Activated T-cell treated with anti-CD3 and anti-CD28 coated beads for 24 hours (primary cell): ENCODE data around the gene CR2.
"Not testable (repeated sequence)": the region's sequence is repeated elsewhere in the genome, so short reads cannot be mapped to it uniquely, and the experiment has no call there.

Experiments used
- DNase-seq: peaks from one replicate; pipeline ENCODE4 v3.0.0-alpha.2; 2020; ENCODE audit warnings: low read depth

The CR2 gene

DNA sequence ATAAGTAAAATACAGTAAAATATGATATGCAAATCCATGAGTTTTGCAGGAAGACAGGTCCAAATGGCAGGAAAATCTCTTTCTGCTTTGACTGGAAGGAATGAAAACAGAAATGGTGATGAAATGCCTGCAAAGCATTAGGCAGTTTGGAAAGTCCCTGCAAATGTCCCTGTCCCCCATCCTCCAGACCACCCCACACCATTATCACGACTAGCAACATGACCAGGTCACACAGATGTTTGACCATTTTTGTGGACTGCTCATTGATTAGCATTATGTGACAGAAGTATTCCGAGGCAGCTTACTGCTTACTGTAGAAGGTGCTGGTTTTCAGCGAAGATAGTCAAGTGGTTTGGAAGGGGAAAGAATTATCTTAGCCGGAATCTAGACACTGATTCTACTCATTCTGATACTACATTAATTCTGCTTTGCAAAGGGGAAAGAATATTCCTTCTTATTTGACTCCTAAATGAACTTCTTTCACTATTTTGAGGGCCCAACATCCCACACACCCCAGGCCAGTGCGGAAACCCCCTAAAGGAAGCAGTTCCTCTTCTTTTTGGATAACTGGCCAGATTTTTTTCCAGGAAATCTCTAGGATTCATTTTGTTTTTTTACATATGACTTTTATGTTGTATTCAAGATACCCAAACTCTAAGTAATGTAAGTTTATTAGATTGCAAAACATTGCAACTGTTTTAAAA is 9.5 kb upstream of the CR2 start:
- DNase-seq = no peak

DNA sequence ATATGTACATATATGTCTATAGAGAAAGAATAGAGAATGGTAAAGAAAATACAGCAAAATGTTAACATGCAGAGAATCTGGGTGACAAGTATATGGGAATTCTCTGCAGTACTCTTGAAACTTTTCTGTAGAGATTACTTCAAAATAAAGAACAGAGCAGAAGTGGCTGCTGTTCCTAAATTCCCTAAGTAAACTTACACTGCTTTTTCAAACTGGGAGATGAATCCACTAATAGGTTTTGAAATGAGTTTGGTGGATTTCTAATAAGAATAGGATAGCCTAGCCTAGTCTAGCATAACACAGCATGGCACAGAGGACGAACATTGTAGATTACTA is 450 bp upstream of the CR2 start:
- no peak for DNase-seq

DNA sequence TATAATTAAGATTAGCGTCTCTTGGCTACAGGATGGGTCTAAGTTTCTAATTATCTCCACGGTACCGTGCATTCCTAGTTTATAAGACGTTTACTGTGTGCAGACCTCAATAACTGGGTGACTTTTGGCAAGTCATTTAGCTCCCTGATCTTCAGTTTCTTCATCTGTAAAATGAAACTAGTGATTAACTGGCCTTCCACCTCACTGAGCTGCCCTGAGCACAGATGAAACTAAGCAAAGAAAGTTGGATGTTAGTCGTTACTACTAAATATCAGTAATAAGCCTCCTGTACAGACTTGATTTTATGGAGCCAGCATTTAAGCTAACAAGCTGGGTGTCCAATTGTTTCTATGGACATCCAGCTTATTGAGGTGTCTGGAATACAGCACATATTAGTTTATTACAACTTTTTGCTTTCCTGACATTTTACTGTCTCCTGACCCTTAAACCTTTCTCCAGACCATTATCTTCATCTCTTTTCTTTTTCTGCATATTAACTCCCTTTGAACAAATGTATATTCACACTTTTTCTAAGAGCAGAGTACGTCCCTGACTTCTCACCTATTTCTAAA is 1.1 kb downstream of the CR2 start:
- no peak for DNase-seq

DNA sequence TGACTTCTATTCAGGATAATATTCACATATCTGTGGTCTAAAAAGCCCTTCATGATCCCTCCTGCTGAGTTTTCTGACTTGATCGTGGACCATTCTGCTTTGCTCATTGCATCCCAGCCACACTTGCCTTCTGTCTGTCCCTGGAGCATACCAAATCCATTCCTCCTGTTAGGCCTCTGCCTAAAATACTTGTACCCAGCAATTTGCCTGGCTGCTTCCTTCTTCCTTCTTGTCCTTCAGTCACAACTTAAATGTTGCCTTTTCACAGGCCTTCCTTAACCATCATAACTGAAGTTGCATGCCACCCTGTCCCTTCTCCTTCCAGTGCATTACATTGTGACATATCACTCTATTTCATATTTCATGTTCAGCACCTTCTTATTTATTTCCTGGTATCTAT is 4.3 kb downstream of the CR2 start:
- no peak for DNase-seq

DNA sequence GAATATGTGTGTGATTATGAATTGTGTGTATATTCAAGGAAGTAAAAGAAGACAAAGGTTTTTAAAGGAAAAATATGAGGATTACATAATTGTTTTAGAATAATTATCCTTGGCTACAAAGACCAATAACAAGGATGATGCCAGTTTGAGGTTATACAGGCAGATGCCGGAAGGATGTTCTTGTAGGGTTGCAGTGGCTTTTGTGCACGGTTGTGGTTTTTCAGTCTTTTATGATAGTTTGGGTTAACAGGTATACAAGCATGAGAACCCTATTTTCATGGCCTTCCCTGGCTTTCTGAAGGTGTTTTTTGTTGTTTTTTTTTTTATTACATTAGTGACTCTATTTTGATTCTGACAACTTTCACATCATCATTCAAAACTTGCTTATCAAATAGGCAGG is 4.9 kb downstream of the CR2 start:
- DNase-seq = no peak

DNA sequence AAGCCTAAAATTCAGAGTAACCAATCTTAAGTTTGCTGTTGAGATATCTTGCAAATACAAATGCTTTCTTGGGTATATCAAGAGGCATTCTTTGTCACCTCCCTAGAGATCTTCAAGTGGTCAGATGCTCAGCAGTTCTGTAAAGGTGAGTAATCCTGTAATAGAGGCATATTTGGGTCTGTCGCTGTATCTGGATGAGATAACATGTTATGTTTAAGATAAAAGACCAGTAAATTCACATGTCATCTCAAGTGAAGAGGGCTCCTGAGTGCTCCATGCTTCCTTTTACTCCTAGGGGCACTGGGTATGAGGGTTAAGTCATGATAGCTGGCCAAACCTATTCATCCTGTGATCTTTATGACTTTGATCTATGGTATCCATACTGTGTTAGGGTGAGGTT is 7.5 kb downstream of the CR2 start:
- DNase-seq = no peak

GRCh38 chr1:207462535-207462934 is 8.4 kb downstream of the CR2 start:
- DNase-seq = no peak

DNA sequence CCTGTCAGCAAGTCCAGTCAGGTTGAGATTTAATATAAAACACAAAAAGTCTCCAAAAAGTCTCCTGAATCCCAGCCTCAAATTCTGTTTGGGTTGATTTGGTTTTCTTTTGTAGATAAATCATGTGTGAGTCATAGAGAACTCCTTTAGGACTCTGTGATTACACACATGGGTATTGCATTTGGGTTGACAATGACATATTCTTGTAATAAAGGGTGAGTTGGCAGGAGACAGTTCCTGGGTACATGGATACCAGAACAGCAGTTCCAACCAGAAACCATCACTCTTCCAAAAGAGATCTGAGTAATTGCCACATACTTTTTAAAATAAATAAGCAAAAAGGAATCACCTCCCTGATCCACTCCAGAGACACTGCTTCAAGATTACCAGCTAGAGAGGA is 8.9 kb downstream of the CR2 start:
- no peak for DNase-seq

- DNase-seq = no peak
Measured at GRCh38 chr1:207463571-207463970, 9.4 kb downstream of the CR2 start.

GRCh38 chr1:207470927-207471326 is 16.8 kb downstream of the CR2 start:
- no peak for DNase-seq

- no peak for DNase-seq
Measured at GRCh38 chr1:207474210-207474609, 20.1 kb downstream of the CR2 start.

DNA sequence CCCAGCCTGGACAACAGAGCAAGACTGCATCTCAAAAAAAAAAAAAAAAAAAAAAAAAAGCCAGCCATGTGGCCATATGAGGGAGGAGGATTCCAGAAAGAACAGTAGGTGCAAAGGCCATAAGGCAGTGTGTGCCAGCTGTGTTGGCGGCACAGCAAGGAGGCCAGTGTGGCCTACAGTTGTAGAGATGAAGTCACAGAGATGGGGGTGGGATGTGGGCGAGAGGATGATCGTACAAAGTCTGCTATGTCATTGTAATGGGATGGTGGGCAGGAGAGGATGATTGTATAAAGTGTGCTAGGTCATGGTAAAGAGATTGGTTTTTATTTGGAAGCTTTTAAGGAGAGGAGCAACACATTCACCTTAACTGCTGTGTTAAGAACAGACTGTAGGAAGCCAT is 32.1 kb downstream of the CR2 start:
- no peak for DNase-seq

GRCh38 chr1:207487636-207488035 is 33.5 kb downstream of the CR2 start:
- no peak for DNase-seq

- no peak for DNase-seq
Measured at GRCh38 chr1:207493212-207493611, 39.1 kb downstream of the CR2 start.

GRCh38 chr1:207494171-207494570 is 40.0 kb downstream of the CR2 start:
- DNase-seq = no peak

DNA sequence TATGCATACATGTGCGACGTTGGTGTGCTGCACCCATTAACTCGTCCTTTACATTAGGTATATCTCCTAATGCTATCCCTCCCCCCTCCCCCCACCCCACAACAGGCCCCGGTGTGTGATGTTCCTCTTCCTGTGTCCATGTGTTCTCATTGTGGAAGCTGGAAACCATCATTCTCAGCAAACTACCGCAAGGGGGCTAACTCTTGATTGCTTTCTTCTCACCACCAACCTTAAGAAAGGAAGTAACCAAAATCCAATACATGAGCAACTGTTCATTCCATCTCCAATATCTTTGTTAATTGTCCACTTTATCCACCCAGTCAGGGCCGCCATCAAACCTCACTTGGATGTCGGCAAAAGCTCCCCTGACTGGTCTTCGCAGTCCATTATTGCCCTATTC is 41.2 kb downstream of the CR2 start:
- DNase-seq = not testable (repeated sequence)

- peak; percentile 12 for DNase-seq
Measured at GRCh38 chr1:207495801-207496792, 42.0 kb downstream of the CR2 start, which contains the start of gene CR1. TSS of gene CR1 (plus strand) at chr1:207496157. CDS start at chr1:207496268, 111 bp downstream.

GRCh38 chr1:207497941-207498340 is 43.8 kb downstream of the CR2 start:
- DNase-seq = no peak

DNA sequence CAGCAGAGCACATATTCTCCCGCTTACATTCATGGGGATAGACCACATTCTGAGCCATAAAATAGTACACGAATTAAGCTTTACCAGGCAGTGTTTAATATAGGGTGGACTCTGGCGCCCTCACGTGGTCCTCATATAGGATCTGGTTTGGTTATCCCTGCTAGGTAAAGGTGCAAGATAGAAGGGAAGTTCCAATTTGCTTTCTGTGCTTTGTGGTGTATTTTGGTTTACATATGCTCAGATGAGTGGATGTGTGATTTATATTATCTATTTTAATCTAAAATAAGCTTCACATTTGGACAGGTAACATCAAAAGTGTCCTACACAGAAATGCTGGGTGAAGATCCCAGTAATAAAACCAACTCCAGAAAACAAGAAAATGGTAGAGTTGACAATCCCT is 45.4 kb downstream of the CR2 start:
- DNase-seq = peak; percentile 54

DNA sequence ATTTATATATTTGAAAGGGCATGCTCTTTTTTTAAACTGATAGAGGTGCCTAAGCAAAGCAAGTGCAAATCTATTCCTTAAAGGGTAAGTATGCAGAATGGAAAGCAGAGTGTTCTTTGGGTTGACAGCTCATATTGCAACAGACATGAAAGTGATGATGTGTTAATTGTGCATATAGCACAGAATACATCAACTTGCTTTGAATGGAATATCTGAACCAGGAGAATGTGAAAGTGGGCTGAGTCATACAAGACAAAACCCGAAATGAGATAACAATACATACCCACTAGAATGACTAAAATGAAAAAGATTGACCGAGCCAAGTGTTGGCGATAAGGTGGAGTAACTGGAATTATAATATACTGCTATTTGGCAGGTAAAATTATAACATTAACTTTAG is 46.2 kb downstream of the CR2 start:
- DNase-seq = no peak

DNA sequence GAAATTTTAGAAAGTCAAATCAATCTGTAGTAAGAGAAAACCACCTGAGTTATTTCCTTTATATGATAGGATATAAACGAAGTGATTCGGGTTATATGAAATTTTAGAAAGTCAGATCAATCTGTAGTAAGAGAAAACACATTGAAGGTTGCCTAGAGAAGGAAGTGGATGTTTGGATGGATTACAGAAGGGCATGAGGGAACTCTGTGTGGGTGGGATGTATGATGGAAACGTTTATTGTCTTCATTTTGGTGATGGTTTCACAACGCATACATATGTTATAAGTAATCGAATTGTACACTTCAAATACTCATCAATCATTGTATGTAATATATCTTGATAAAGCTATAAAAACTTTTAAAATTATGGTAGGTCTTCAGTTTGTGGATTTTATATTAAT is 46.9 kb downstream of the CR2 start:
- no peak for DNase-seq

DNA sequence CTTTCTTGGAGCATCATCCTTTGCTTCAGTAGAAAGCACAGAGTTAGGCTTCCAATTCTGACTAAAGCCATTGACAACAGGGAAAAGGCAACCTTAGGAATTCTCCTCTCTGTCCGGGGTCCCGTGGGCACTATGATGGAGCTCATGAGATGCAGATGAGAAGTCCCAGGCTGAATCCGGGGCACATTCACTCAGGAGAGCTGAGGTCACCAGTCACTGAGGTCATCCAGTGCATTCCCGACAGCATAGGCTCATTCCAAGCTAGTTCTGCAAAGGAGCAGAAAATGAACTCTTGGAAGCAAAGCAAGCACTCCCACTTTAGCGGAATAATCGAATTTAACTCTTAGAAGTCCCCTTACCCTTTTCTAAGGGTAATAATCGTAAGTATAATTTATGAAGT is 48.6 kb downstream of the CR2 start:
- DNase-seq = no peak

- no peak for DNase-seq
Measured at GRCh38 chr1:207503950-207504349, 49.8 kb downstream of the CR2 start.
